GM12878 (cell line): ENCODE results near the gene FAM234A. TPM values are rescaled to one million over a fixed set of nuclear protein-coding genes. Genes with fewer than 3 reads are reported as not detected.

ENCODE experiments used
- ATAC-seq: fragments of 200-7000 bp; cut with Tn5 transposase; 3 replicates; pipeline ENCODE4 v1.9.1; 2020; ENCODE audit warnings: mild to moderate bottlenecking, moderate library complexity
- BruUV-seq: library from RNA; stranded (reverse); fragments of 400-500 nt; replicated peaks from 2 replicates; lab custom pipeline; 2021; lab: Mats Ljungman, UMichigan
- CTCF ChIA-PET: fragments of 300-600 bp; sonication (Branson Sonifier 250); formaldehyde crosslinking; extraction: SDS; loops from one replicate; lab custom pipeline; 2021; ENCODE audit warnings: inconsistent platforms; lab: Yijun Ruan, JAX
- POLR2A ChIA-PET: fragments of 350-600 bp; formaldehyde crosslinking; extraction: SDS; loops from one replicate; lab custom pipeline; 2021; ENCODE audit warnings: inconsistent platforms; lab: Charles Lee
- RAD21 ChIA-PET: fragments of 300-600 bp; sonication (Branson Sonifier 250); formaldehyde crosslinking; loops from one replicate; lab custom pipeline; 2023; ENCODE audit warnings: antibody characterized with exemption; ENCODE audit not compliant: unreplicated experiment; lab: Charles Lee
- SMC1A ChIA-PET: fragments of 300-600 bp; sonication (Branson Sonifier 250); formaldehyde crosslinking; loops from one replicate; lab custom pipeline; 2023; ENCODE audit not compliant: unreplicated experiment, uncharacterized antibody; lab: Charles Lee
- DNase-seq: peaks from one replicate; pipeline ENCODE4 v3.0.0-alpha.2; 2011; ENCODE audit warnings: low read depth, low spot score
- FAIRE-seq: peaks from 3 replicates; lab custom pipeline; 2011; peaks lifted over from hg19 to GRCh38; lab: Jason Lieb, UNC
- H2AFZ ChIP-seq: 2 replicates; pipeline ENCODE4 v1.6.0; 2011; ENCODE audit warnings: low read depth, low read length, control low read depth; ENCODE audit not compliant: control insufficient read depth
- H3K27ac ChIP-seq: 2 replicates; pipeline ENCODE4 v1.5.1; 2011; ENCODE audit warnings: control low read depth; ENCODE audit not compliant: control insufficient read depth, insufficient read depth
- H3K27me3 ChIP-seq, 2 experiments: replicated peaks in 1 of 2; 2 replicates each; pipeline versions ENCODE4 v1.6.0 to v1.6.1; 2011; ENCODE audit warnings: low read length in 1 of 2; ENCODE audit not compliant: control insufficient read depth in 2 of 2, insufficient read depth in 2 of 2
- H3K36me3 ChIP-seq, 2 experiments: 2 replicates each; pipeline ENCODE4 v1.5.1; 2011; ENCODE audit warnings: low read length in 1 of 2; ENCODE audit not compliant: control insufficient read depth in 2 of 2, insufficient read depth in 2 of 2
- H3K4me1 ChIP-seq: 2 replicates; pipeline ENCODE4 v1.6.1; 2011; ENCODE audit warnings: mild to moderate bottlenecking, low read length, moderate library complexity, mixed read lengths; ENCODE audit not compliant: control insufficient read depth, insufficient read depth
- H3K4me2 ChIP-seq: 2 replicates; pipeline ENCODE4 v1.6.0; 2011; ENCODE audit warnings: control low read depth; ENCODE audit not compliant: control insufficient read depth, insufficient read depth
- H3K4me3 ChIP-seq: fragments of 200-600 bp; sonication (generic); 2 replicates; pipeline ENCODE4 v1.5.1; 2016
- H3K79me2 ChIP-seq: 2 replicates; pipeline ENCODE4 v1.6.0; 2011; ENCODE audit warnings: low read length; ENCODE audit not compliant: control insufficient read depth, insufficient read depth
- H3K9ac ChIP-seq: 2 replicates; pipeline ENCODE4 v1.8.0; 2011; ENCODE audit warnings: low read length, control low read depth, mixed read lengths; ENCODE audit not compliant: control insufficient read depth, insufficient read depth
- H3K9me3 ChIP-seq: replicated peaks from 3 replicates; pipeline ENCODE4 v1.5.1; 2011; ENCODE audit warnings: mild to moderate bottlenecking, low read length; ENCODE audit not compliant: control insufficient read depth, insufficient read depth
- H4K20me1 ChIP-seq: 2 replicates; pipeline ENCODE4 v1.6.0; 2011; ENCODE audit not compliant: control insufficient read depth, insufficient read depth
- CREM ChIP-seq: IDR thresholded peaks from 2 replicates; pipeline ENCODE4 v1.6.1; 2014; ENCODE audit warnings: antibody characterized with exemption, low read depth
- DPF2 ChIP-seq: fragments of 450-650 bp; IDR thresholded peaks from 2 replicates; pipeline ENCODE4 v1.6.1; 2017; ENCODE audit warnings: mild to moderate bottlenecking
- FOS ChIP-seq: IDR thresholded peaks from 3 replicates; pipeline ENCODE4 v1.6.1; 2011; ENCODE audit warnings: borderline replicate concordance; ENCODE audit not compliant: insufficient read length; ENCODE audit errors: extremely low read depth
- GATAD2B ChIP-seq: fragments of 450-650 bp; conservative IDR thresholded peaks from 2 replicates; pipeline ENCODE4 v1.6.1; 2017; ENCODE audit warnings: low read depth, mild to moderate bottlenecking, moderate library complexity
- HDGF ChIP-seq: fragments of 450-650 bp; IDR thresholded peaks from 2 replicates; pipeline ENCODE4 v1.6.1; 2016; ENCODE audit warnings: antibody characterized with exemption
- IRF4 ChIP-seq: IDR thresholded peaks from 2 replicates; pipeline ENCODE4 v1.6.1; 2011; ENCODE audit warnings: low read depth, low read length
- KAT2A ChIP-seq: conservative IDR thresholded peaks from 2 replicates; pipeline ENCODE4 v1.6.1; 2011; ENCODE audit warnings: low read depth, low read length; ENCODE audit not compliant: control insufficient read depth
- KDM1A ChIP-seq: fragments of 200-600 bp; sonication (generic); IDR thresholded peaks from 2 replicates; pipeline ENCODE4 v1.6.1; 2016; ENCODE audit warnings: borderline replicate concordance
- MEF2A ChIP-seq: IDR thresholded peaks from 2 replicates; pipeline ENCODE4 v1.6.1; 2011; ENCODE audit warnings: low read depth, mild to moderate bottlenecking, low read length, moderate library complexity; ENCODE audit not compliant: insufficient read depth
- NR2F1 ChIP-seq: fragments of 450-650 bp; conservative IDR thresholded peaks from 2 replicates; pipeline ENCODE4 v1.6.1; 2017; ENCODE audit warnings: mild to moderate bottlenecking
- PAX5 ChIP-seq: IDR thresholded peaks from 2 replicates; pipeline ENCODE4 v1.6.1; 2011; ENCODE audit warnings: low read depth, low read length, borderline replicate concordance
- PAX8 ChIP-seq: fragments of 450-650 bp; IDR thresholded peaks from 2 replicates; pipeline ENCODE4 v1.6.1; 2017; ENCODE audit warnings: mild to moderate bottlenecking, moderate library complexity
- POLR2AphosphoS5 ChIP-seq: IDR thresholded peaks from 2 replicates; pipeline ENCODE4 v1.6.1; 2011; ENCODE audit warnings: mild to moderate bottlenecking, low read length, inconsistent platforms
- RFX5 ChIP-seq: IDR thresholded peaks from 2 replicates; pipeline ENCODE4 v1.6.1; 2011; ENCODE audit warnings: low read depth, low read length, improper control_type of control experiment
- SIX5 ChIP-seq: IDR thresholded peaks from 2 replicates; pipeline ENCODE4 v1.6.1; 2011; ENCODE audit warnings: mild to moderate bottlenecking, low read depth, low read length, moderate library complexity; ENCODE audit not compliant: severe bottlenecking
- ZSCAN29 ChIP-seq: fragments of 450-650 bp; IDR thresholded peaks from 2 replicates; pipeline ENCODE4 v1.6.1; 2017; ENCODE audit warnings: mild to moderate bottlenecking, moderate library complexity
- WGBS: methylation state at CpG from one replicate; pipeline ENCODE4 v1.1.6; 2016; ENCODE audit warnings: low lambda C conversion rate; ENCODE audit not compliant: insufficient replicate concordance, insufficient coverage; ENCODE audit errors: missing lambda C conversion rate; 5-methylcytosine and 5-hydroxymethylcytosine counted together
- in situ Hi-C: fragments of 300-500 bp; cut with MboI; formaldehyde crosslinking; loops from 9 replicates; pipeline ENCODE4 v1.14.3; 2018; ENCODE audit warnings: mixed read lengths
- intact Hi-C: fragments of 100-400 bp; cut with micrococcal nuclease; formaldehyde crosslinking; loops from one replicate; pipeline ENCODE4 v1.14.2; 2022; ENCODE audit not compliant: unreplicated experiment
- polyA plus RNA-seq, 11 experiments: library from polyadenylated mRNA; depleted of rRNA in 4 of 11; unstranded in 6 of 11; stranded (reverse) in 5 of 11; fragments of >200 nt; fragmentation: Nextera tagmentation in 4 of 11; fragmentation: Illumina TruSeq in 1 of 11; extraction: Ambion mirVana in 4 of 11; extraction: Trizol in 1 of 11; gene quantifications; 1 replicate in 1 of 11; 2 replicates in 10 of 11; pipeline versions ENCODE4 v1.2.1 to v1.2.3, GENCODE V29; 2011 to 2016; ENCODE audit warnings: inconsistent platforms in 2 of 11, missing spikeins in 2 of 11, low read depth in 1 of 11
- total RNA-seq, 4 experiments: library from RNA; depleted of rRNA in 3 of 4; stranded (reverse); fragments of >200 nt in 3 of 4; fragmentation: Illumina TruSeq in 1 of 4; extraction: Trizol in 1 of 4; gene quantifications; 2 replicates each; pipeline versions ENCODE4 v1.2.1 to v1.2.3, GENCODE V29; 2013 to 2021
- TF ChIP-seq, protein P1 (sequence below): fragments of 450-650 bp; IDR thresholded peaks from 2 replicates; pipeline ENCODE4 v1.6.1; 2018; ENCODE audit warnings: borderline replicate concordance, mild to moderate bottlenecking; ENCODE audit not compliant: partially characterized antibody
- TF ChIP-seq, protein P2 (sequence below): fragments of 450-650 bp; IDR thresholded peaks from 2 replicates; pipeline ENCODE4 v1.6.1; 2017; ENCODE audit warnings: low read depth, mild to moderate bottlenecking, moderate library complexity
- TF ChIP-seq, protein P3 (sequence below): fragments of 450-650 bp; IDR thresholded peaks from 2 replicates; pipeline ENCODE4 v1.6.1; 2016; ENCODE audit warnings: mild to moderate bottlenecking

FAM234A gene
- total and polyA plus RNA-seq, 10 of the 15 experiments (the other 5 are each of a cell fraction or from before 2014, with no cell fraction given) = 1.6 to 37.6 (median 17.3) TPM

DNA sequence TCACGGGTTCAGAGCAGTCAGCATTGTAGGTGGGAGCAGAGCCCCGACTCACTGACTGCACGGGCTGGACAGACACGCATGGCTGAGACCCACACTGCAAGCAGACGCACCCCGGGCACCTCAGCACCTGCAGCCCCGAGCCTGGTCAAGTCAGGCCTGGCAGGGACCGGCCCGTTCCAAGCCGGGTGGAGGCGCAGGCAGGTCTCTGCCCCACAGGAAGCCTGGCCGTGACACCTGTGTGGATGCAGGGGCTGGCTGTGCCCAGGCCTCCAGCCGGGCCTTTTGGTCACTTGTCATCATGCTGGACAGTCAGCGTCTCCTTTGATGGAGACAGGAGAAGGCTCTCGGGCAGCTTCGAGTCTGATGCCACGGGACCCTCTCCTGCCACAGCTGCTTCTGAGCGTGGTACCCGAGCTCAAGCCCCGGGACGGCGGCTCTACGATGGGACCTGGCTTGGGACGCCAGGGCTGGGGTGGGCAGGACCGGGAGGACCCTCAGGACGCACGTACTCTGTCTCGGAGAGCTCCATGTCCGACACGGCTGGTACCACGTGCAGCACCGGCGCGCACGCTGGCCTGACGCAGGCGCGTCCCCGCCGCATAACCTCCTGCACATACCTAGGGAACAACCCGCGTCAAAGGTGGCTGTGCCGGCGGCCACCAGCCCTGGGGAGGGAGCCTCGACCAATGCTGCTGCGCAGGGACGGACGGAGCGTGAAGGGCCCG, 56.2 kb downstream of the FAM234A start:
- no peak overlapping the region for H3K27ac ChIP-seq
- no peak overlapping the region for H3K4me3 ChIP-seq
- DNase-seq = no peak
- ChIA-PET SMC1A (no interaction called here), POLR2A (no interaction called here), CTCF (no interaction called here), RAD21 (interaction anchor here (0.6 kb wide), 1 partner anchor 9 kb away, joined by 3 read pairs; no protein-coding TSS in a partner anchor)
- intact Hi-C loops = no loop called here
- no peaks in the 10 kb centered on the region for H3K4me1 ChIP-seq
- BruUV-seq = no TSS peak
- H3K9ac ChIP-seq = no peak overlapping the region
- peaks cover 0 to 13% of the 10 kb centered on the region in 2 experiments; a peak in 2 of 4 replicates for H3K36me3 ChIP-seq
- H3K4me2 ChIP-seq = no peak overlapping the region
- WGBS = 96% methylated on average over 50 of the region's 50 CpGs
- no peak for FAIRE-seq
- in situ Hi-C loops = no loop called here
- ATAC-seq = no peak
- no peak overlapping the region for H2AFZ ChIP-seq
- H3K79me2 ChIP-seq = no peaks in the 10 kb centered on the region
- H3K27me3 ChIP-seq = no peaks in the 10 kb centered on the region
- H3K9me3 ChIP-seq = no peaks in the 10 kb centered on the region
- H4K20me1 ChIP-seq = no peaks in the 10 kb centered on the region
- TF ChIP-seq CREM = no peak
- TF ChIP-seq, protein P1, sequence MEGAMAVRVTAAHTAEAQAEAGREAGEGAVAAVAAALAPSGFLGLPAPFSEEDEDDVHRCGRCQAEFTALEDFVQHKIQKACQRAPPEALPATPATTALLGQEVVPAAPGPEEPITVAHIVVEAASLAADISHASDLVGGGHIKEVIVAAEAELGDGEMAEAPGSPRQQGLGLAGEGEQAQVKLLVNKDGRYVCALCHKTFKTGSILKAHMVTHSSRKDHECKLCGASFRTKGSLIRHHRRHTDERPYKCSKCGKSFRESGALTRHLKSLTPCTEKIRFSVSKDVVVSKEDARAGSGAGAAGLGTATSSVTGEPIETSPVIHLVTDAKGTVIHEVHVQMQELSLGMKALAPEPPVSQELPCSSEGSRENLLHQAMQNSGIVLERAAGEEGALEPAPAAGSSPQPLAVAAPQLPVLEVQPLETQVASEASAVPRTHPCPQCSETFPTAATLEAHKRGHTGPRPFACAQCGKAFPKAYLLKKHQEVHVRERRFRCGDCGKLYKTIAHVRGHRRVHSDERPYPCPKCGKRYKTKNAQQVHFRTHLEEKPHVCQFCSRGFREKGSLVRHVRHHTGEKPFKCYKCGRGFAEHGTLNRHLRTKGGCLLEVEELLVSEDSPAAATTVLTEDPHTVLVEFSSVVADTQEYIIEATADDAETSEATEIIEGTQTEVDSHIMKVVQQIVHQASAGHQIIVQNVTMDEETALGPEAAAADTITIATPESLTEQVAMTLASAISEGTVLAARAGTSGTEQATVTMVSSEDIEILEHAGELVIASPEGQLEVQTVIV = no peak
- TF ChIP-seq SIX5 = no peak
- no peak for TF ChIP-seq POLR2AphosphoS5
- TF ChIP-seq, protein P2, sequence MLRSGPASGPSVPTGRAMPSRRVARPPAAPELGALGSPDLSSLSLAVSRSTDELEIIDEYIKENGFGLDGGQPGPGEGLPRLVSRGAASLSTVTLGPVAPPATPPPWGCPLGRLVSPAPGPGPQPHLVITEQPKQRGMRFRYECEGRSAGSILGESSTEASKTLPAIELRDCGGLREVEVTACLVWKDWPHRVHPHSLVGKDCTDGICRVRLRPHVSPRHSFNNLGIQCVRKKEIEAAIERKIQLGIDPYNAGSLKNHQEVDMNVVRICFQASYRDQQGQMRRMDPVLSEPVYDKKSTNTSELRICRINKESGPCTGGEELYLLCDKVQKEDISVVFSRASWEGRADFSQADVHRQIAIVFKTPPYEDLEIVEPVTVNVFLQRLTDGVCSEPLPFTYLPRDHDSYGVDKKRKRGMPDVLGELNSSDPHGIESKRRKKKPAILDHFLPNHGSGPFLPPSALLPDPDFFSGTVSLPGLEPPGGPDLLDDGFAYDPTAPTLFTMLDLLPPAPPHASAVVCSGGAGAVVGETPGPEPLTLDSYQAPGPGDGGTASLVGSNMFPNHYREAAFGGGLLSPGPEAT = no peak
- no peak for TF ChIP-seq RFX5
- TF ChIP-seq GATAD2B = no peak
- TF ChIP-seq NR2F1 = no peak
- no peak for TF ChIP-seq ZSCAN29
- TF ChIP-seq IRF4 = no peak
- TF ChIP-seq, protein P3, sequence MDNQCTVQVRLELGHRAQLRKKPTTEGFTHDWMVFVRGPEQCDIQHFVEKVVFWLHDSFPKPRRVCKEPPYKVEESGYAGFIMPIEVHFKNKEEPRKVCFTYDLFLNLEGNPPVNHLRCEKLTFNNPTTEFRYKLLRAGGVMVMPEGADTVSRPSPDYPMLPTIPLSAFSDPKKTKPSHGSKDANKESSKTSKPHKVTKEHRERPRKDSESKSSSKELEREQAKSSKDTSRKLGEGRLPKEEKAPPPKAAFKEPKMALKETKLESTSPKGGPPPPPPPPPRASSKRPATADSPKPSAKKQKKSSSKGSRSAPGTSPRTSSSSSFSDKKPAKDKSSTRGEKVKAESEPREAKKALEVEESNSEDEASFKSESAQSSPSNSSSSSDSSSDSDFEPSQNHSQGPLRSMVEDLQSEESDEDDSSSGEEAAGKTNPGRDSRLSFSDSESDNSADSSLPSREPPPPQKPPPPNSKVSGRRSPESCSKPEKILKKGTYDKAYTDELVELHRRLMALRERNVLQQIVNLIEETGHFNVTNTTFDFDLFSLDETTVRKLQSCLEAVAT = no peak
- no peak for TF ChIP-seq KDM1A
- no peak for TF ChIP-seq PAX8
- TF ChIP-seq DPF2 = no peak
- no peak for TF ChIP-seq KAT2A
- TF ChIP-seq PAX5 = no peak
- TF ChIP-seq FOS = no peak
- TF ChIP-seq HDGF = no peak
- TF ChIP-seq MEF2A = no peak
